CD4-positive, alpha-beta memory T cell (primary cell): ENCODE measurements around the gene CRY2. TPM values are rescaled to one million over a fixed set of nuclear protein-coding genes. Genes with fewer than 3 reads are reported as not detected.
"Not testable (repeated sequence)": the region's sequence is repeated elsewhere in the genome, so short reads cannot be mapped to it uniquely, and the experiment has no call there.

Experiments used
- CTCF ChIA-PET: fragments of 350-600 bp; sonication (Branson Sonifier 250); formaldehyde crosslinking; loops from one replicate; lab custom pipeline; 2021; ENCODE audit warnings: inconsistent platforms; ENCODE audit not compliant: partially characterized antibody; lab: Charles Lee
- POLR2A ChIA-PET: fragments of 350-600 bp; sonication (Branson Sonifier 250); formaldehyde crosslinking; loops from one replicate; lab custom pipeline; 2021; ENCODE audit not compliant: partially characterized antibody; lab: Charles Lee
- DNase-seq, 5 donors: peaks; one replicate each; pipeline versions ENCODE4 v3.0.0 to v3.0.0-alpha.2; 2020 to 2022; ENCODE audit warnings: mixed read lengths in 1 of 5
- H3K27ac ChIP-seq: one replicate; pipeline ENCODE4 v1.7.0; 2013; ENCODE audit warnings: low read depth, low read length
- H3K27me3 ChIP-seq: 2 replicates; pipeline ENCODE4 v1.7.0; 2013; ENCODE audit warnings: mild to moderate bottlenecking, low read length, moderate library complexity; ENCODE audit not compliant: insufficient read depth
- H3K36me3 ChIP-seq: 2 replicates; pipeline ENCODE4 v1.7.0; 2013; ENCODE audit warnings: mild to moderate bottlenecking, low read length, moderate library complexity; ENCODE audit not compliant: insufficient read depth
- H3K4me1 ChIP-seq: 2 replicates; pipeline ENCODE4 v1.7.0; 2013; ENCODE audit warnings: mild to moderate bottlenecking, low read length, moderate library complexity; ENCODE audit not compliant: insufficient read depth
- H3K4me3 ChIP-seq, 2 donors: one replicate each; pipeline ENCODE4 v1.7.0; 2013; ENCODE audit warnings: low read length in 2 of 2, mild to moderate bottlenecking in 1 of 2
- H3K9me3 ChIP-seq, 2 donors: one replicate each; pipeline ENCODE4 v1.7.0; 2013; ENCODE audit warnings: low read length in 2 of 2, control low read depth in 1 of 2; ENCODE audit not compliant: control insufficient read depth in 1 of 2
- H3K27ac Mint-ChIP-seq, 7 donors: one replicate each; pipeline ENCODE4 v1.8.0; 2020 to 2021; ENCODE audit warnings: mixed read lengths in 7 of 7, mild to moderate bottlenecking in 6 of 7, inconsistent platforms in 3 of 7, moderate library complexity in 3 of 7
- H3K27me3 Mint-ChIP-seq, 2 donors: one replicate each; pipeline ENCODE4 v1.8.0; 2020 to 2021; ENCODE audit warnings: mixed read lengths in 2 of 2
- H3K36me3 Mint-ChIP-seq, 2 donors: one replicate each; pipeline ENCODE4 v1.8.0; 2020 to 2021; ENCODE audit warnings: mixed read lengths in 2 of 2, inconsistent platforms in 1 of 2, mild to moderate bottlenecking in 1 of 2
- H3K4me1 Mint-ChIP-seq, 4 donors: one replicate each; pipeline ENCODE4 v1.8.0; 2020 to 2021; ENCODE audit warnings: mixed read lengths in 4 of 4, mild to moderate bottlenecking in 1 of 4
- H3K4me3 Mint-ChIP-seq, 8 donors: one replicate each; pipeline ENCODE4 v1.8.0; 2020 to 2021; ENCODE audit warnings: mixed read lengths in 8 of 8, mild to moderate bottlenecking in 7 of 8, moderate library complexity in 6 of 8, inconsistent platforms in 3 of 8
- H3K9me3 Mint-ChIP-seq, 8 donors: one replicate each; pipeline ENCODE4 v1.8.0; 2020 to 2021; ENCODE audit warnings: mixed read lengths in 8 of 8, mild to moderate bottlenecking in 5 of 8, inconsistent platforms in 3 of 8, moderate library complexity in 1 of 8
- intact Hi-C: fragments of 100-400 bp; cut with micrococcal nuclease; formaldehyde crosslinking; loops from one replicate; pipeline ENCODE4 v1.15.1; 2023
- polyA plus RNA-seq, 2 donors: library from polyadenylated mRNA; unstranded; fragments of 300-500 nt; fragmentation: Illumina TruSeq; gene quantifications; one replicate each; pipeline ENCODE4 v1.2.3, GENCODE V29; 2021
- total RNA-seq, 2 experiments: library from RNA; stranded (reverse); gene quantifications; one replicate each; pipeline ENCODE4 v1.2.3, GENCODE V29; 2021

Gene CRY2
- total and polyA plus RNA-seq, 4 experiments from 2014 or later, result 22.6 to 67.4 (median 47.4) TPM

DNA sequence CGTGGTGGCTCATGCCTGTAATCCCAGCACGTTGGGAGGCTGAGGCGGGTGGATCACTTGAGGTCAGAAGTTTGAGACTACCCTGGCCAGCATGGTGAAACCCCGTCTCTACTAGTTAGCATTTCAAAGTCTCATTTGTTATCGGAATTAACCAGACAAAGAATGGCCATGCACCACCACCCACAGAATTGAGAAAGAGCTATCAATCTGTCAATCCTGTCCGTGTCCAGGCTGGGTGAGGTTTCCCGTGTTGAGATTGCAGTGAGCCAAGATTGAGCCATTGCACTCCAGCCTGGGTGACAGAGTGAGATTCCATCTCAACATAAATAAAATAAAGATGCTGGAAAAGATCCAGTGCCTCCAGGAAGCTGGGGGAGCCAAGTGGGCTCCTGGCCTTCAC, 20.8 kb upstream of the CRY2 start:
- H3K36me3 ChIP-seq, H3K36me3 Mint-ChIP-seq, H3K27me3 ChIP-seq, H3K9me3 Mint-ChIP-seq, H3K4me1 Mint-ChIP-seq, POLR2A ChIA-PET, H3K4me1 ChIP-seq, H3K27ac ChIP-seq, H3K27ac Mint-ChIP-seq, H3K4me3 Mint-ChIP-seq, DNase-seq, H3K4me3 ChIP-seq, H3K9me3 ChIP-seq, intact Hi-C loops, CTCF ChIA-PET: not testable (repeated sequence)
- peaks cover 2 to 12% of the 10 kb centered on the region in 2 donors for H3K27me3 Mint-ChIP-seq

DNA sequence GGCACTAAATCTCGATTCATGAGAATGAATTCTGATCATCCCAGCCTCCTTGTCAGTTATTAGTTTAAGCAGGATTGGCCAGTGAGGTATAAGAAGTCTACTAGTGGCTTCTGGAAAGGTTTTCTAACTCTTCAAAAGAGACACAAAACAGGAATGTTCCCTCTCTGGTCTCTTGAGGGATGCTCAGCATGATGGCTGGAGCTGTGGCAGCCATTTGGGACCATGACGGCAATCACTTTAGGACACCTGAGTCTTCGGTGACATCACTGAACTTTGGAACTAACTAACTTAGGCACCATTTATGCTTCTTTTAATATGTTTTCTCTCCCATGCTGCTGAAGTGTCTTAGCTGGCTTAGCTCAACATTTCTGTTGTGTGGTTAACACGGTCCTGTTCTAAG, 20.2 kb upstream of the CRY2 start:
- POLR2A ChIA-PET, result no interaction called here
- intact Hi-C loops, result no loop called here

DNA sequence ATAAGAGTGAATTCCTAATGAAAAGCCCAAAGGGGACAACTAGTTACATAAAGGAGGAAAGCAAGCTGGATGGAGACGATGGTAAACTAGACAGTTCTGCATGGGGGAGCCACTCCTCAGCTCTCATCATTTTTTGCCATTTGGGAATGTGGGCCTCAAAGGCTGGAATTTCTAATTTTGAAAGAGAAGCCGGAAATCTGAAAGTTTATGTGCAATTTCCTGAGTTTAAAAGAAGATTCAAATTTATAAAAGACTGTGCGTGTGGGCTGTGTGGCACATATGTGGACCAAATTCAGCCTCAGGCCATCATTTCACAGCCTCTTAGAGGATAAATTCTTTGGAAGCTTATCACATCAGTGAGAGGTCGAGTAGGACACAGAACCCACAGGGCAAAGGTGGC, 18.3 kb upstream of the CRY2 start:
- H3K4me3 ChIP-seq, result no peak overlapping the region
- intact Hi-C loops, result no loop called here
- Mint-ChIP-seq H3K4me3 (no peak overlapping the region), H3K27ac (no peak overlapping the region), H3K27me3 (peaks cover 2 to 12% of the 10 kb centered on the region in 2 donors), H3K36me3 (no peaks in the 10 kb centered on the region), H3K4me1 (peaks cover 4 to 6% (median 5%) of the 10 kb centered on the region in 4 donors), H3K9me3 (peaks cover 0 to 3% (median 0%) of the 10 kb centered on the region in 8 donors)
- POLR2A ChIA-PET, result no interaction called here
- H3K27me3 ChIP-seq, result no peaks in the 10 kb centered on the region
- no peak overlapping the region for H3K27ac ChIP-seq
- H3K36me3 ChIP-seq, result no peaks in the 10 kb centered on the region
- CTCF ChIA-PET, result interaction anchor here (0.6 to 1.9 kb wide), 3 partner anchors 13 to 1986 kb away, joined by 3 to 8 read pairs (median 3); no protein-coding TSS in a partner anchor
- H3K9me3 ChIP-seq, result no peaks in the 10 kb centered on the region
- peaks cover 6% of the 10 kb centered on the region for H3K4me1 ChIP-seq
- no peak for DNase-seq

More for the DNA sequence above, 20.2 kb upstream of the CRY2 start:
- Histone ChIP-seq H3K4me1 (no peaks in the 10 kb centered on the region), H3K27me3 (no peaks in the 10 kb centered on the region), H3K27ac (no peak overlapping the region), H3K9me3 (no peaks in the 10 kb centered on the region), H3K4me3 (no peak overlapping the region), H3K36me3 (no peaks in the 10 kb centered on the region)
- CTCF ChIA-PET, result no interaction called here
- no peak for DNase-seq
- Mint-ChIP-seq H3K4me1 (no peaks in the 10 kb centered on the region), H3K9me3 (peaks cover 0 to 3% (median 0%) of the 10 kb centered on the region in 8 donors), H3K36me3 (no peaks in the 10 kb centered on the region), H3K27ac (no peak overlapping the region), H3K27me3 (peaks cover 2 to 12% of the 10 kb centered on the region in 2 donors), H3K4me3 (no peak overlapping the region)

DNA sequence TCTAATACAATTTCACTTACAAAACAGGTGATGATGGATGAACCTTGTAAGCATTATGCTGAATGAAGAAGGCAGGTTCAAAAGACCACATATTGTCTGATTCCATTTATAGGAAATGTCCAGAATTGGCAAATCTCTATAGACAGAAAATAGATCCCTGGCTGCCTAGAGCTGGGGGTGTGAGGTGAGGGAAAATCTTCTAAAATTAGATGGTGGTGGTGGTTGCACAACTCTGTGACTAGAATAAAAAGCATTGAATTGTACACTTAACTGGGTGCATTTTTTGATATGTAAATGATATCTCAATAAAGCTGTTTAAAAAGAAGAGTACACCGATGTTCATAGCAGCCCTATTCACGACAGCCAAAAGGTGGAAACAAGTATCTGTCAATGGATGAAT, 16.7 kb upstream of the CRY2 start:
- CTCF ChIA-PET, result no interaction called here

DNA sequence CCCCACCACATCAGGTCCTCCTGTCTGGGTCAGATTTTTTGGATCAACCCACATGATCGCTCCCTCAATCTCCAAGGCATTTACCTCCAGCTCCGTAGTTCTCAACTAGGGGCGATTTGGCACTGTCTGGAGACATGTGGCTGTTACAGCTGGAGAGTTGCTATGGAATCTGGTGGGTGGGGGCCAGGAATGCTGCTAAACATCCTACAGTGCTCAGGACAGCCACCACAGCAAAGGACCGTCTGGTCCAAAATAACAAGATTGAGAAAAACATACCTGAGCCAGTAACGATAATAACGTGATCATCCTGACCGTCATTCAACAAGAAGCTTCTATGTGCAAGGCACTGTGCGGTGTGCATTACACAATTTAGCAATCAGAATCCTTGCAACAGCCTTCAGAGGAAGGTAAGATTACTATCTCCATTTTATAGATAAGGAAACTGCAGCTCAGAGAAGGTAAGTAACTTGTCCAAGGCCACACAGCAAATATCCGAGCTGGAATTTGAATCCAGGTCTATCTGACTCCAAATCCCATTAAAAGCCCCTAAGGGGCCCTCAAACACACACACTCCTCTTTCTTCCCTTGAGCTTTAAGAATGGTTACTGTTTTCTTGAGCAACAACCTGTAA, 14.3 kb upstream of the CRY2 start:
- no peak overlapping the region for H3K27ac Mint-ChIP-seq
- CTCF ChIA-PET, result interaction anchor here (0.7 to 2.4 kb wide), 3 partner anchors 10 to 61 kb away, joined by 3 to 20 read pairs (median 4); no protein-coding TSS in a partner anchor

More for the DNA sequence above, 16.7 kb upstream of the CRY2 start:
- H3K9me3 ChIP-seq, result no peaks in the 10 kb centered on the region
- peaks cover 0 to 3% (median 0%) of the 10 kb centered on the region in 8 donors for H3K9me3 Mint-ChIP-seq
- POLR2A ChIA-PET, result no interaction called here
- H3K27me3 ChIP-seq, result no peaks in the 10 kb centered on the region
- H3K4me1 Mint-ChIP-seq, result peaks cover 8 to 12% (median 11%) of the 10 kb centered on the region in 4 donors
- no peak overlapping the region for H3K27ac Mint-ChIP-seq
- no peak overlapping the region for H3K27ac ChIP-seq
- intact Hi-C loops, result no loop called here
- no peaks in the 10 kb centered on the region for H3K36me3 ChIP-seq
- no peak overlapping the region for H3K4me3 Mint-ChIP-seq
- H3K27me3 Mint-ChIP-seq, result peaks cover 2 to 9% of the 10 kb centered on the region in 2 donors
- peaks cover 15% of the 10 kb centered on the region for H3K4me1 ChIP-seq
- H3K4me3 ChIP-seq, result no peak overlapping the region
- H3K36me3 Mint-ChIP-seq, result no peaks in the 10 kb centered on the region
- no peak for DNase-seq

DNA sequence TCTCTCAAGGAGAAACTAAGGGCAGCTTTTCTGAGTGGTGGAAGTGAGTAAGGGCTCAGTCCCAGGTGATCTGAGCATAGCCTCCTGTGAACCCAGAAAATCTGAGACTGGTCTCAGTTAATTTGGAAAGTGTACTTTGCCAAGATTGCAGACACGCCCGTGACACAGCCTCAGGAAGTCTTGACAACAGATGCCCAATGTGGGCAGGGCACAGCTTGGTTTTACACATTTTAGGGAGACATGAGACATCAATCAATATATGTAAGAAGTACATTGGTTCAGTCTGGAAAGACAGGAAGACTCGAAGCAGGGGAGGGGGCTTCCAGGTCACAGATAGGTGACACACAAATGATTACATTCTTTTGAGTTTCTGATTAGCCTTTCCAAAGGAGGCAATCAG, 13.5 kb upstream of the CRY2 start:
- Histone ChIP-seq H3K9me3 (no peaks in the 10 kb centered on the region), H3K36me3 (no peaks in the 10 kb centered on the region), H3K4me1 (peaks cover 15% of the 10 kb centered on the region), H3K4me3 (no peak overlapping the region), H3K27me3 (no peaks in the 10 kb centered on the region), H3K27ac (no peak overlapping the region)
- ChIA-PET CTCF (interaction anchor here (0.7 to 2.4 kb wide), 7 partner anchors 9 to 173 kb away, joined by 3 to 20 read pairs (median 4); partner anchors contain the start of gene CRY2), POLR2A (interaction anchor here (0.8 to 1.6 kb wide), 3 partner anchors 9 to 84 kb away, joined by 3 to 8 read pairs (median 4); no protein-coding TSS in a partner anchor)
- no peak for DNase-seq
- H3K4me3 Mint-ChIP-seq, result peak overlapping the region in 3 of 8 donors; percentile 17 to 77 (median 66)
- H3K4me1 Mint-ChIP-seq, result peaks cover 8 to 12% (median 11%) of the 10 kb centered on the region in 4 donors
- no peaks in the 10 kb centered on the region for H3K9me3 Mint-ChIP-seq
- H3K27ac Mint-ChIP-seq, result peak overlapping the region in 4 of 7 donors; percentile 8 to 85 (median 54)
- intact Hi-C loops, result no loop called here
- peaks cover 0 to 2% of the 10 kb centered on the region in 2 donors for H3K27me3 Mint-ChIP-seq
- H3K36me3 Mint-ChIP-seq, result no peaks in the 10 kb centered on the region

More for the DNA sequence above, 14.3 kb upstream of the CRY2 start:
- Histone ChIP-seq H3K4me1 (peaks cover 15% of the 10 kb centered on the region), H3K9me3 (no peaks in the 10 kb centered on the region), H3K27me3 (no peaks in the 10 kb centered on the region), H3K36me3 (no peaks in the 10 kb centered on the region), H3K27ac (no peak overlapping the region), H3K4me3 (no peak overlapping the region)
- H3K36me3 Mint-ChIP-seq, result no peaks in the 10 kb centered on the region
- peaks cover 8 to 12% (median 11%) of the 10 kb centered on the region in 4 donors for H3K4me1 Mint-ChIP-seq
- DNase-seq, result no peak
- no peaks in the 10 kb centered on the region for H3K27me3 Mint-ChIP-seq
- no peak overlapping the region for H3K4me3 Mint-ChIP-seq
- intact Hi-C loops, result no loop called here
- no peaks in the 10 kb centered on the region for H3K9me3 Mint-ChIP-seq
- POLR2A ChIA-PET, result no interaction called here

DNA sequence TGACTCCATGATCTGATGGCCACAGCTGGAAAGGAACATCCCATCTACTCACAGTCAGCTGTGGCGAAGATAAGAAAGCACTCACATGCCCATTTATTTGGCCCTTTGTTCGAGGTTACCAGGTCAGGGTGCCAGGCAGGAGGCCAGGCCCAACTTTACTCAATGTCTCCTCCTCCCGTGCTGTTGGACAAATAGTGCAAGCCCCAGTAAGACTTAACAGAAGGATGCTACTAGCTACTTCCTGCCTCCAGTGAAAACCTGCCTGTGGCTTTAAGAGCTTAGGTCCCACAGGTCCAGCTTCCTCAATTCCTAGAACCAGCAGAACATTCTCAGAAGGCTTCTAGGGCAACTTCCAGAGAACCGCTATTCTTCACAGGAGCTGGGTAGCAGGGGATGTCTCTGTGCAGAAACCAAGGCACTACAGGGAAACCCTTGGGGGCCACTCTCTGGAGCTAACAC, 12.9 kb upstream of the CRY2 start:
- Mint-ChIP-seq H3K27me3 (peaks cover 0 to 2% of the 10 kb centered on the region in 2 donors), H3K4me3 (peak overlapping the region in 2 of 8 donors; percentile 4 to 77), H3K27ac (peak overlapping the region in 5 of 7 donors; percentile 8 to 86 (median 81)), H3K9me3 (no peaks in the 10 kb centered on the region), H3K4me1 (peaks cover 8 to 12% (median 11%) of the 10 kb centered on the region in 4 donors), H3K36me3 (no peaks in the 10 kb centered on the region)
- Histone ChIP-seq H3K27ac (no peak overlapping the region), H3K4me3 (no peak overlapping the region), H3K9me3 (no peaks in the 10 kb centered on the region), H3K27me3 (no peaks in the 10 kb centered on the region), H3K36me3 (no peaks in the 10 kb centered on the region), H3K4me1 (peaks cover 15% of the 10 kb centered on the region)
- intact Hi-C loops, result no loop called here
- ChIA-PET POLR2A (interaction anchor here (0.8 to 1.6 kb wide), 3 partner anchors 9 to 84 kb away, joined by 3 to 8 read pairs (median 4); no protein-coding TSS in a partner anchor), CTCF (interaction anchor here (0.7 to 2.4 kb wide), 8 partner anchors 9 to 172 kb away, joined by 3 to 20 read pairs (median 4); partner anchors contain the start of gene CRY2)
- no peak for DNase-seq
